GM12878 (cell line): ENCODE results near the gene HEG1. TPM values are rescaled to one million over a fixed set of nuclear protein-coding genes. Genes with fewer than 3 reads are reported as not detected.

Source experiments
- ATAC-seq: fragments of 200-7000 bp; cut with Tn5 transposase; 3 replicates; pipeline ENCODE4 v1.9.1; 2020; ENCODE audit warnings: mild to moderate bottlenecking, moderate library complexity
- BruUV-seq: library from RNA; stranded (reverse); fragments of 400-500 nt; replicated peaks from 2 replicates; lab custom pipeline; 2021; lab: Mats Ljungman, UMichigan
- CTCF ChIA-PET: fragments of 300-600 bp; sonication (Branson Sonifier 250); formaldehyde crosslinking; extraction: SDS; loops from one replicate; lab custom pipeline; 2021; ENCODE audit warnings: inconsistent platforms; lab: Yijun Ruan, JAX
- POLR2A ChIA-PET: fragments of 350-600 bp; formaldehyde crosslinking; extraction: SDS; loops from one replicate; lab custom pipeline; 2021; ENCODE audit warnings: inconsistent platforms; lab: Charles Lee
- RAD21 ChIA-PET: fragments of 300-600 bp; sonication (Branson Sonifier 250); formaldehyde crosslinking; loops from one replicate; lab custom pipeline; 2023; ENCODE audit warnings: antibody characterized with exemption; ENCODE audit not compliant: unreplicated experiment; lab: Charles Lee
- SMC1A ChIA-PET: fragments of 300-600 bp; sonication (Branson Sonifier 250); formaldehyde crosslinking; loops from one replicate; lab custom pipeline; 2023; ENCODE audit not compliant: unreplicated experiment, uncharacterized antibody; lab: Charles Lee
- DNase-seq: peaks from one replicate; pipeline ENCODE4 v3.0.0-alpha.2; 2011; ENCODE audit warnings: low read depth, low spot score
- FAIRE-seq: peaks from 3 replicates; lab custom pipeline; 2011; peaks lifted over from hg19 to GRCh38; lab: Jason Lieb, UNC
- H2AFZ ChIP-seq: 2 replicates; pipeline ENCODE4 v1.6.0; 2011; ENCODE audit warnings: low read depth, low read length, control low read depth; ENCODE audit not compliant: control insufficient read depth
- H3K27ac ChIP-seq: 2 replicates; pipeline ENCODE4 v1.5.1; 2011; ENCODE audit warnings: control low read depth; ENCODE audit not compliant: control insufficient read depth, insufficient read depth
- H3K27me3 ChIP-seq, 2 experiments: replicated peaks in 1 of 2; 2 replicates each; pipeline versions ENCODE4 v1.6.0 to v1.6.1; 2011; ENCODE audit warnings: low read length in 1 of 2; ENCODE audit not compliant: control insufficient read depth in 2 of 2, insufficient read depth in 2 of 2
- H3K36me3 ChIP-seq, 2 experiments: 2 replicates each; pipeline ENCODE4 v1.5.1; 2011; ENCODE audit warnings: low read length in 1 of 2; ENCODE audit not compliant: control insufficient read depth in 2 of 2, insufficient read depth in 2 of 2
- H3K4me1 ChIP-seq: 2 replicates; pipeline ENCODE4 v1.6.1; 2011; ENCODE audit warnings: mild to moderate bottlenecking, low read length, moderate library complexity, mixed read lengths; ENCODE audit not compliant: control insufficient read depth, insufficient read depth
- H3K4me2 ChIP-seq: 2 replicates; pipeline ENCODE4 v1.6.0; 2011; ENCODE audit warnings: control low read depth; ENCODE audit not compliant: control insufficient read depth, insufficient read depth
- H3K4me3 ChIP-seq: fragments of 200-600 bp; sonication (generic); 2 replicates; pipeline ENCODE4 v1.5.1; 2016
- H3K79me2 ChIP-seq: 2 replicates; pipeline ENCODE4 v1.6.0; 2011; ENCODE audit warnings: low read length; ENCODE audit not compliant: control insufficient read depth, insufficient read depth
- H3K9ac ChIP-seq: 2 replicates; pipeline ENCODE4 v1.8.0; 2011; ENCODE audit warnings: low read length, control low read depth, mixed read lengths; ENCODE audit not compliant: control insufficient read depth, insufficient read depth
- H3K9me3 ChIP-seq: replicated peaks from 3 replicates; pipeline ENCODE4 v1.5.1; 2011; ENCODE audit warnings: mild to moderate bottlenecking, low read length; ENCODE audit not compliant: control insufficient read depth, insufficient read depth
- H4K20me1 ChIP-seq: 2 replicates; pipeline ENCODE4 v1.6.0; 2011; ENCODE audit not compliant: control insufficient read depth, insufficient read depth
- ASH2L ChIP-seq: fragments of 300-600, 200-600 bp; sonication (generic); IDR thresholded peaks from 2 replicates; pipeline ENCODE4 v1.6.1; 2017; ENCODE audit warnings: low read depth, mild to moderate bottlenecking, borderline replicate concordance
- KDM1A ChIP-seq: fragments of 200-600 bp; sonication (generic); IDR thresholded peaks from 2 replicates; pipeline ENCODE4 v1.6.1; 2016; ENCODE audit warnings: borderline replicate concordance
- SMARCA5 ChIP-seq: fragments of 450-650 bp; IDR thresholded peaks from 2 replicates; pipeline ENCODE4 v1.6.1; 2017; ENCODE audit warnings: mild to moderate bottlenecking
- ZNF207 ChIP-seq: fragments of 450-650 bp; IDR thresholded peaks from 2 replicates; pipeline ENCODE4 v1.6.1; 2014; ENCODE audit warnings: antibody characterized with exemption, mild to moderate bottlenecking, borderline replicate concordance
- ZNF24 ChIP-seq: fragments of 450-650 bp; IDR thresholded peaks from 2 replicates; pipeline ENCODE4 v1.6.1; 2017; ENCODE audit warnings: antibody characterized with exemption, mild to moderate bottlenecking
- WGBS: methylation state at CpG from one replicate; pipeline ENCODE4 v1.1.6; 2016; ENCODE audit warnings: low lambda C conversion rate; ENCODE audit not compliant: insufficient replicate concordance, insufficient coverage; ENCODE audit errors: missing lambda C conversion rate; 5-methylcytosine and 5-hydroxymethylcytosine counted together
- in situ Hi-C: fragments of 300-500 bp; cut with MboI; formaldehyde crosslinking; loops from 9 replicates; pipeline ENCODE4 v1.14.3; 2018; ENCODE audit warnings: mixed read lengths
- intact Hi-C: fragments of 100-400 bp; cut with micrococcal nuclease; formaldehyde crosslinking; loops from one replicate; pipeline ENCODE4 v1.14.2; 2022; ENCODE audit not compliant: unreplicated experiment
- polyA plus RNA-seq, 11 experiments: library from polyadenylated mRNA; depleted of rRNA in 4 of 11; unstranded in 6 of 11; stranded (reverse) in 5 of 11; fragments of >200 nt; fragmentation: Nextera tagmentation in 4 of 11; fragmentation: Illumina TruSeq in 1 of 11; extraction: Ambion mirVana in 4 of 11; extraction: Trizol in 1 of 11; gene quantifications; 1 replicate in 1 of 11; 2 replicates in 10 of 11; pipeline versions ENCODE4 v1.2.1 to v1.2.3, GENCODE V29; 2011 to 2016; ENCODE audit warnings: inconsistent platforms in 2 of 11, missing spikeins in 2 of 11, low read depth in 1 of 11
- total RNA-seq, 4 experiments: library from RNA; depleted of rRNA in 3 of 4; stranded (reverse); fragments of >200 nt in 3 of 4; fragmentation: Illumina TruSeq in 1 of 4; extraction: Trizol in 1 of 4; gene quantifications; 2 replicates each; pipeline versions ENCODE4 v1.2.1 to v1.2.3, GENCODE V29; 2013 to 2021
- TF ChIP-seq, protein P1 (sequence below): IDR thresholded peaks from 2 replicates; pipeline ENCODE4 v1.6.1; 2011; ENCODE audit warnings: mild to moderate bottlenecking, low read depth, low read length, moderate library complexity; ENCODE audit not compliant: insufficient replicate concordance
- TF ChIP-seq, protein P2 (sequence below): fragments of 450-650 bp; formaldehyde crosslinking; IDR thresholded peaks from 2 replicates; pipeline ENCODE4 v1.5.0; 2022; ENCODE audit warnings: mild to moderate bottlenecking, missing genetic modification characterization
- TF ChIP-seq, protein P3 (sequence below): IDR thresholded peaks from 2 replicates; pipeline ENCODE4 v1.6.1; 2012; ENCODE audit warnings: low read depth, low read length, improper control_type of control experiment

Gene HEG1
- total and polyA plus RNA-seq, 10 of the 15 experiments (the other 5 are each of a cell fraction or from before 2014, with no cell fraction given): 2.2 to 32.1 (median 7.6) TPM

DNA sequence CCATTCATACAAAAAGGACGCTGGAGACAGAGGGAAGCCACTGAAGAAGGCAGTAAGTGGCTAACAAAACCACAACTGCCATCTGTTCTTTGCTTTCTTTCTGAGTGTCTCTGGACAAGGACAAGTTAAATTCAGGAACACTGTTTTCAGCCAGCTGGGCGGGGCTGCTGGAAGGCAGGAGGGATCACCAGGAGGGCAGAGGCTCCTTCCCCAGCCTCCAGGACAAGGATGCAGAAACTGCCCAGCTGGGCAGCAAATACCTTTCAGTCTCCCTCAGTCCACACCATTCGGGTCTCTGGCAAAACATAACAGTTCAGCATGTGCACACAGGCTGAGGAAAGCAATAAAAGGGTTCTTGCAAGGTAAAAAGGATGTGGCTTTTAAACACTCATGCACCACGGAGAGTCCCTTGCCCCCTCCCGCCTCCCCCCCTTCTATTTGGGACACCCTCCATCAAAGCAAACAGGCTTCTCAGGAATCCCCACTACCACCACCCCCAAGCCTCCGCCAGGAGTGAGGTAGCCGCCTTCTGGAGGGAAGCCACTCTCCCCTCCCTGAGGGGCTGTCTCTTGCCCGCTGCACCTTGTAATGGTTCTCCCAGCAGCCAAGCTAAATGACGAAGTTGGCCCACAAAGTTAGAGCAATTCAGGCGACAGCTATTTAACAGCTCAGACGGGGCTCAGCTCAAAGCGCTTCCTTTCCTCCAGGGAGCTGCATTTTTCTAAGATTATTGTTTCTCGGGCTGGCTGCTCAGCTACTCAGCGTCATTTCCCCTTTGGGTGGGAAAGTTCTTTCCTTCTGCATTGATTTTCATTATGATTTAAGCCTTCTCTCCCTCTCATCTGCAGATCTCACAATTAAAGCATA lies 3.8 kb downstream of the HEG1 start (continued):
- TF ChIP-seq, protein P1, sequence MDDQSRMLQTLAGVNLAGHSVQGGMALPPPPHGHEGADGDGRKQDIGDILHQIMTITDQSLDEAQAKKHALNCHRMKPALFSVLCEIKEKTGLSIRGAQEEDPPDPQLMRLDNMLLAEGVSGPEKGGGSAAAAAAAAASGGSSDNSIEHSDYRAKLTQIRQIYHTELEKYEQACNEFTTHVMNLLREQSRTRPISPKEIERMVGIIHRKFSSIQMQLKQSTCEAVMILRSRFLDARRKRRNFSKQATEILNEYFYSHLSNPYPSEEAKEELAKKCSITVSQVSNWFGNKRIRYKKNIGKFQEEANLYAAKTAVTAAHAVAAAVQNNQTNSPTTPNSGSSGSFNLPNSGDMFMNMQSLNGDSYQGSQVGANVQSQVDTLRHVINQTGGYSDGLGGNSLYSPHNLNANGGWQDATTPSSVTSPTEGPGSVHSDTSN: no peak
- TF ChIP-seq, protein P2, sequence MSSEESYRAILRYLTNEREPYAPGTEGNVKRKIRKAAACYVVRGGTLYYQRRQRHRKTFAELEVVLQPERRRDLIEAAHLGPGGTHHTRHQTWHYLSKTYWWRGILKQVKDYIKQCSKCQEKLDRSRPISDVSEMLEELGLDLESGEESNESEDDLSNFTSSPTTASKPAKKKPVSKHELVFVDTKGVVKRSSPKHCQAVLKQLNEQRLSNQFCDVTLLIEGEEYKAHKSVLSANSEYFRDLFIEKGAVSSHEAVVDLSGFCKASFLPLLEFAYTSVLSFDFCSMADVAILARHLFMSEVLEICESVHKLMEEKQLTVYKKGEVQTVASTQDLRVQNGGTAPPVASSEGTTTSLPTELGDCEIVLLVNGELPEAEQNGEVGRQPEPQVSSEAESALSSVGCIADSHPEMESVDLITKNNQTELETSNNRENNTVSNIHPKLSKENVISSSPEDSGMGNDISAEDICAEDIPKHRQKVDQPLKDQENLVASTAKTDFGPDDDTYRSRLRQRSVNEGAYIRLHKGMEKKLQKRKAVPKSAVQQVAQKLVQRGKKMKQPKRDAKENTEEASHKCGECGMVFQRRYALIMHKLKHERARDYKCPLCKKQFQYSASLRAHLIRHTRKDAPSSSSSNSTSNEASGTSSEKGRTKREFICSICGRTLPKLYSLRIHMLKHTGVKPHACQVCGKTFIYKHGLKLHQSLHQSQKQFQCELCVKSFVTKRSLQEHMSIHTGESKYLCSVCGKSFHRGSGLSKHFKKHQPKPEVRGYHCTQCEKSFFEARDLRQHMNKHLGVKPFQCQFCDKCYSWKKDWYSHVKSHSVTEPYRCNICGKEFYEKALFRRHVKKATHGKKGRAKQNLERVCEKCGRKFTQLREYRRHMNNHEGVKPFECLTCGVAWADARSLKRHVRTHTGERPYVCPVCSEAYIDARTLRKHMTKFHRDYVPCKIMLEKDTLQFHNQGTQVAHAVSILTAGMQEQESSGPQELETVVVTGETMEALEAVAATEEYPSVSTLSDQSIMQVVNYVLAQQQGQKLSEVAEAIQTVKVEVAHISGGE (CRISPR knock-in tag): no peak
- TF ChIP-seq ZNF24: no peak

DNA sequence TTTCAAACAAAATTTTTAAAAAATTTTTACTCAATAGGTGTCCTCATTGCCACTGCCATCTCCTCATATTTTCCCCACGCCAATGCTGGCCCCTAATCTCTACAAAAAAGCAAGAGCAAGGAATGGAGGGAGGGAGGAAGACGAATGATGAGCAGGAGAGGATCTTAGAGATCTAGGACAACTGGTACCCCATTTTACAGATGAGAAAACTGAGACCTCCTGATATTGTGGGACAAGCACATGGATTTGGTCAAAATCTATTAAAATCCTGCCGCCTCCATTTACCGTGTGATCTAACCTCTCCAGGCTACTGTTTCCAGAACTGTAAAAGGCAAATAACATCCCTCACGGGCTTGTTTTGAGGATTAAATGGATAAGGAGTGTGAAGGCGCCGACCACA lies 4.6 kb downstream of the HEG1 start:
- Histone ChIP-seq H3K4me1 (peaks cover 26% of the 10 kb centered on the region), H3K4me2 (peak overlapping the region; percentile 97), H4K20me1 (no peaks in the 10 kb centered on the region), H2AFZ (no peak overlapping the region), H3K79me2 (peaks cover 72% of the 10 kb centered on the region), H3K9me3 (no peaks in the 10 kb centered on the region; the same call in 2 of the 3 replicates), H3K27ac (peak overlapping the region; percentile 81), H3K4me3 (peak overlapping the region; percentile 93), H3K27me3 (no peaks in the 10 kb centered on the region), H3K9ac (peak overlapping the region; percentile 11), H3K36me3 (0 out of 4 replicates have a peak, but pooled peaks cover 0 to 5% of the 10 kb centered on the region in 2 experiments)
- intact Hi-C loops: loop anchor here (5.0 kb wide), 1 partner anchor 151 kb away; no protein-coding TSS in a partner anchor
- ChIA-PET CTCF (interaction anchor here (0.6 to 2.2 kb wide), 7 partner anchors 28 to 413 kb away, joined by 3 to 10 read pairs (median 5); no protein-coding TSS in a partner anchor), POLR2A (interaction anchor here (0.6 to 1.1 kb wide), 2 partner anchors 15 to 39 kb away, joined by 3 to 6 read pairs; no protein-coding TSS in a partner anchor), SMC1A (interaction anchor here (1.4 to 3.6 kb wide), 6 partner anchors 11 to 121 kb away, joined by 4 to 33 read pairs (median 6); partner anchors contain the start of gene MUC13), RAD21 (interaction anchor here (0.8 to 4.0 kb wide), 8 partner anchors 28 to 200 kb away, joined by 3 to 39 read pairs (median 11); partner anchors contain the start of gene MUC13)
- DNase-seq (no peak), ATAC-seq (no peak), FAIRE-seq (no peak)
- 0 out of 2 replicates have a peak, but pooled peaks have one; percentile 1 for TF ChIP-seq SMARCA5
- TF ChIP-seq, protein P3, sequence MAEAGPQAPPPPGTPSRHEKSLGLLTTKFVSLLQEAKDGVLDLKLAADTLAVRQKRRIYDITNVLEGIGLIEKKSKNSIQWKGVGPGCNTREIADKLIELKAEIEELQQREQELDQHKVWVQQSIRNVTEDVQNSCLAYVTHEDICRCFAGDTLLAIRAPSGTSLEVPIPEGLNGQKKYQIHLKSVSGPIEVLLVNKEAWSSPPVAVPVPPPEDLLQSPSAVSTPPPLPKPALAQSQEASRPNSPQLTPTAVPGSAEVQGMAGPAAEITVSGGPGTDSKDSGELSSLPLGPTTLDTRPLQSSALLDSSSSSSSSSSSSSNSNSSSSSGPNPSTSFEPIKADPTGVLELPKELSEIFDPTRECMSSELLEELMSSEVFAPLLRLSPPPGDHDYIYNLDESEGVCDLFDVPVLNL: no peak
- TF ChIP-seq KDM1A: 0 out of 2 replicates have a peak, but pooled peaks have one; percentile 32
- no peak for TF ChIP-seq ASH2L
- no peak for TF ChIP-seq ZNF207
- 18% methylated on average over 7 of the region's 7 CpGs for WGBS
- BruUV-seq: no TSS peak
- in situ Hi-C loops: no loop called here
